Vagina (tissue), 2 donors: Measurements from ENCODE around the gene SHC4.

Experiments used
- POLR2A ChIP-seq, 2 donors: fragments of 450-650 bp; IDR thresholded peaks; one replicate each; pipeline ENCODE4 v1.6.1; 2017; ENCODE audit warnings: antibody characterized with exemption in 2 of 2, mild to moderate bottlenecking in 2 of 2, moderate library complexity in 2 of 2
- POLR2AphosphoS5 ChIP-seq, 2 donors: sonication (generic); formaldehyde crosslinking; IDR thresholded peaks; one replicate each; pipeline ENCODE4 v1.9.0; 2017; ENCODE audit warnings: antibody characterized with exemption in 2 of 2, mild to moderate bottlenecking in 2 of 2, low read depth in 1 of 2; ENCODE audit not compliant: insufficient read depth in 1 of 2
- TF ChIP-seq, protein P1 (sequence below), 3 experiments: fragments of 450-650 bp in 2 of 3; fragments of 200-600 bp in 1 of 3; sonication (generic) in 1 of 3; IDR thresholded peaks; one replicate each; pipeline ENCODE4 v1.5.1; 2017 to 2019; ENCODE audit warnings: antibody characterized with exemption in 3 of 3, mild to moderate bottlenecking in 2 of 3, moderate library complexity in 2 of 3

DNA sequence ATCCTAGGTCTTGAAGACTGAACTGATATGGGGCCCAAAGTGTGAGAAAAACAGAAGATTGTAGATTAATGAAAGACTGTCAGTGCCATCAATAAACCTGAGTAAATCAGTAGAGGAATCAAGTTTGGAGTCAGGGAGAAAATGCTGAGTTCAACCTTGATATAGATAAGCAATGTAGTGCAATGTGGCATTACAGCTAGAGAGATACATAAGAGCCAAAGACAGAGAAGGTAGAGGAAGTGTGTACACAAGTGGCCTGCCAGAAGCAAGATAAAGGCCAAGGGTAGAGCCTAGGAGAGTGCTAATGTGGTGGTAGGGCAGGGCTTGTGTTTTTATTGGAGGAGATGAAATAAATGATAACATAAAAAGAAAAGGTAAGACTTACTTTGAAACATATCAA is 111.8 kb downstream of the SHC4 start:
- TF ChIP-seq POLR2A (IDR thresholded peaks at IDR 0.05) (no peak), POLR2AphosphoS5 (IDR thresholded peaks at IDR 0.05; ENCODE audit: insufficient read depth in 1 of 2, low read depth in 1 of 2) (no peak)
- TF ChIP-seq, protein P1, sequence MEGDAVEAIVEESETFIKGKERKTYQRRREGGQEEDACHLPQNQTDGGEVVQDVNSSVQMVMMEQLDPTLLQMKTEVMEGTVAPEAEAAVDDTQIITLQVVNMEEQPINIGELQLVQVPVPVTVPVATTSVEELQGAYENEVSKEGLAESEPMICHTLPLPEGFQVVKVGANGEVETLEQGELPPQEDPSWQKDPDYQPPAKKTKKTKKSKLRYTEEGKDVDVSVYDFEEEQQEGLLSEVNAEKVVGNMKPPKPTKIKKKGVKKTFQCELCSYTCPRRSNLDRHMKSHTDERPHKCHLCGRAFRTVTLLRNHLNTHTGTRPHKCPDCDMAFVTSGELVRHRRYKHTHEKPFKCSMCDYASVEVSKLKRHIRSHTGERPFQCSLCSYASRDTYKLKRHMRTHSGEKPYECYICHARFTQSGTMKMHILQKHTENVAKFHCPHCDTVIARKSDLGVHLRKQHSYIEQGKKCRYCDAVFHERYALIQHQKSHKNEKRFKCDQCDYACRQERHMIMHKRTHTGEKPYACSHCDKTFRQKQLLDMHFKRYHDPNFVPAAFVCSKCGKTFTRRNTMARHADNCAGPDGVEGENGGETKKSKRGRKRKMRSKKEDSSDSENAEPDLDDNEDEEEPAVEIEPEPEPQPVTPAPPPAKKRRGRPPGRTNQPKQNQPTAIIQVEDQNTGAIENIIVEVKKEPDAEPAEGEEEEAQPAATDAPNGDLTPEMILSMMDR (IDR thresholded peaks at IDR 0.05): no peak
